HepG2 (cell line): ENCODE results near the gene SHISA7. TPM values are rescaled to one million over a fixed set of nuclear protein-coding genes. Genes with fewer than 3 reads are reported as not detected.

ENCODE experiments used
- AFF4 ChIP-seq: sonication (generic); formaldehyde crosslinking; IDR thresholded peaks from 2 replicates; pipeline ENCODE4 v1.4.0; 2020; ENCODE audit warnings: missing genetic modification reagents
- EZH2 ChIP-seq: conservative IDR thresholded peaks from 2 replicates; pipeline ENCODE4 v1.6.1; 2012; ENCODE audit warnings: mild to moderate bottlenecking, low read depth, low read length, moderate library complexity
- IKZF4 ChIP-seq: sonication (generic); formaldehyde crosslinking; IDR thresholded peaks from 2 replicates; pipeline ENCODE4 v1.5.1; 2020; ENCODE audit warnings: borderline replicate concordance, mild to moderate bottlenecking, low read depth, missing genetic modification reagents; ENCODE audit errors: not compliant biosample characterization
- KDM1A ChIP-seq: IDR thresholded peaks from 2 replicates; pipeline ENCODE4 v1.6.1; 2016; ENCODE audit warnings: missing compliant biosample characterization
- MNT ChIP-seq: fragments of 450-650 bp; IDR thresholded peaks from 2 replicates; pipeline ENCODE4 v1.6.1; 2016
- MYNN ChIP-seq: sonication (generic); formaldehyde crosslinking; IDR thresholded peaks from 2 replicates; pipeline ENCODE4 v1.4.0; 2020; ENCODE audit warnings: mild to moderate bottlenecking, low read depth, missing genetic modification reagents
- SIX1 ChIP-seq: sonication (generic); formaldehyde crosslinking; IDR thresholded peaks from 2 replicates; pipeline ENCODE4 v1.4.0; 2020; ENCODE audit warnings: missing genetic modification reagents, borderline replicate concordance
- SIX4 ChIP-seq: sonication (generic); formaldehyde crosslinking; IDR thresholded peaks from 2 replicates; pipeline ENCODE4 v1.4.0; 2020; ENCODE audit warnings: missing genetic modification reagents
- SKIL ChIP-seq: sonication (generic); formaldehyde crosslinking; IDR thresholded peaks from 2 replicates; pipeline ENCODE4 v1.8.0; 2022; ENCODE audit warnings: missing genetic modification reagents, mild to moderate bottlenecking, moderate library complexity, borderline replicate concordance
- ZNF275 ChIP-seq: sonication (generic); formaldehyde crosslinking; IDR thresholded peaks from 2 replicates; pipeline ENCODE4 v1.8.0; 2022; ENCODE audit warnings: missing genetic modification reagents, mild to moderate bottlenecking, inconsistent platforms, borderline replicate concordance
- ZNF383 ChIP-seq: sonication (generic); formaldehyde crosslinking; IDR thresholded peaks from 2 replicates; pipeline ENCODE4 v1.4.0; 2020; ENCODE audit warnings: missing genetic modification reagents, mild to moderate bottlenecking, borderline replicate concordance
- ZNF720 ChIP-seq: sonication (generic); formaldehyde crosslinking; IDR thresholded peaks from 2 replicates; pipeline ENCODE4 v1.4.0; 2020; ENCODE audit warnings: missing genetic modification reagents
- polyA plus RNA-seq, 8 experiments: library from polyadenylated mRNA; depleted of rRNA in 3 of 8; stranded (reverse) in 7 of 8; unstranded in 1 of 8; fragments of >200 nt; fragmentation: Illumina TruSeq in 4 of 8; extraction: Trizol in 4 of 8; gene quantifications; 2 replicates each; pipeline versions ENCODE4 v1.2.1 to v1.2.3, GENCODE V29; 2011 to 2016; ENCODE audit warnings: low read depth in 4 of 8, missing spikeins in 1 of 8, mixed read lengths in 1 of 8; ENCODE audit not compliant: insufficient read depth in 1 of 8
- total RNA-seq, 5 experiments: library from RNA; depleted of rRNA; stranded (reverse); fragments of >200 nt; fragmentation: Illumina TruSeq; extraction: Trizol; gene quantifications; 2 replicates each; pipeline ENCODE4 v1.2.3, GENCODE V29; 2016; ENCODE audit warnings: low read depth in 1 of 5

The SHISA7 gene
- total and polyA plus RNA-seq, 2 of the 13 experiments (the other 11 are each of a cell fraction or from before 2014, with no cell fraction given): not detected

GRCh38 chr19:55437410-55437809 is 5.7 kb downstream of the SHISA7 start (continued):
- no peak for TF ChIP-seq AFF4 (CRISPR knock-in tag)
- TF ChIP-seq ZNF720 (CRISPR knock-in tag): no peak
- TF ChIP-seq IKZF4 (CRISPR knock-in tag): peak; percentile 49
- no peak for TF ChIP-seq SKIL (CRISPR knock-in tag)
- TF ChIP-seq ZNF383 (CRISPR knock-in tag): no peak
- TF ChIP-seq MYNN (CRISPR knock-in tag): 0 out of 2 replicates have a peak, but pooled peaks have one; percentile 47
- peak; percentile 59; the same call in 1 of the 2 replicates for TF ChIP-seq SIX4
- 0 out of 2 replicates have a peak, but pooled peaks have one; percentile 22 for TF ChIP-seq SIX1 (CRISPR knock-in tag)
- no peak for TF ChIP-seq ZNF275 (CRISPR knock-in tag)
- no peak for TF ChIP-seq KDM1A
- no peak for TF ChIP-seq EZH2
- no peak for TF ChIP-seq MNT
